SW 1271 (cell line): Measurements from ENCODE around the gene CAPZA2.
"Not testable (repeated sequence)": the region's sequence is repeated elsewhere in the genome, so short reads cannot be mapped to it uniquely, and the experiment has no call there.

Experiments
- DNase-seq, 2 experiments: peaks; one replicate each; lab custom pipeline; 2025; lab: John Stamatoyannopoulos, UW

Gene CAPZA2

GRCh38 chr7:116920359-116920758, 58.0 kb downstream of the CAPZA2 start:
- no peak for DNase-seq

GRCh38 chr7:116922545-116922944, 60.2 kb downstream of the CAPZA2 start:
- no peak for DNase-seq

- no peak for DNase-seq
These were observed 62.4 kb downstream of the CAPZA2 start for GRCh38 chr7:116924741-116925140.

GRCh38 chr7:116929021-116929420, 66.6 kb downstream of the CAPZA2 start:
- DNase-seq, result no peak

GRCh38 chr7:116929914-116930913, 67.8 kb downstream of the CAPZA2 start:
- DNase-seq, result peak in 1 of 2 experiments; percentile 66

- DNase-seq, result no peak
These were observed 70.2 kb downstream of the CAPZA2 start for GRCh38 chr7:116932566-116932965.

- no peak for DNase-seq
These were observed 71.1 kb downstream of the CAPZA2 start for GRCh38 chr7:116933465-116933864.

GRCh38 chr7:116934580-116934979, 72.2 kb downstream of the CAPZA2 start:
- no peak for DNase-seq

GRCh38 chr7:116936844-116937243, 74.5 kb downstream of the CAPZA2 start:
- not testable (repeated sequence) for DNase-seq

- no peak for DNase-seq
These were observed 76.3 kb downstream of the CAPZA2 start for GRCh38 chr7:116938678-116939077.

- DNase-seq, result no peak
These were observed 78.4 kb downstream of the CAPZA2 start for GRCh38 chr7:116940689-116941370.

GRCh38 chr7:116942504-116942903, 80.1 kb downstream of the CAPZA2 start:
- no peak for DNase-seq

GRCh38 chr7:116948934-116949333, 86.5 kb downstream of the CAPZA2 start:
- no peak for DNase-seq

- no peak for DNase-seq
These were observed 87.8 kb downstream of the CAPZA2 start for GRCh38 chr7:116949941-116950801.

- no peak for DNase-seq
These were observed 88.5 kb downstream of the CAPZA2 start for GRCh38 chr7:116950889-116951351.

GRCh38 chr7:116951366-116952292, 89.2 kb downstream of the CAPZA2 start:
- DNase-seq, result no peak

- DNase-seq, result peak in 1 of 2 experiments; percentile 58
These were observed 90.4 kb downstream of the CAPZA2 start for GRCh38 chr7:116952635-116953371.

- peak; percentile 15 to 59 for DNase-seq
These were observed 91.1 kb downstream of the CAPZA2 start, which contains the start of gene ST7 for GRCh38 chr7:116953372-116953905. ST7 (plus strand) TSS chr7:116953501; CDS start chr7:116953541, 40 bp downstream.
